HUDEP-2 (cell line): ENCODE data around the gene ZCCHC17.
"Not testable (repeated sequence)": the region's sequence is repeated elsewhere in the genome, so short reads cannot be mapped to it uniquely, and the experiment has no call there.

Experiments
- DNase-seq, 76 experiments: peaks; one replicate each; lab custom pipeline; 2025; ENCODE audit not compliant: unreplicated experiment in 76 of 76; lab: John Stamatoyannopoulos, UW

Gene ZCCHC17

GRCh38 chr1:31368611-31369107 lies 71.8 kb downstream of the ZCCHC17 start:
- peak in 68 of 76 experiments; percentile 8 to 80 (median 46) for DNase-seq

DNA sequence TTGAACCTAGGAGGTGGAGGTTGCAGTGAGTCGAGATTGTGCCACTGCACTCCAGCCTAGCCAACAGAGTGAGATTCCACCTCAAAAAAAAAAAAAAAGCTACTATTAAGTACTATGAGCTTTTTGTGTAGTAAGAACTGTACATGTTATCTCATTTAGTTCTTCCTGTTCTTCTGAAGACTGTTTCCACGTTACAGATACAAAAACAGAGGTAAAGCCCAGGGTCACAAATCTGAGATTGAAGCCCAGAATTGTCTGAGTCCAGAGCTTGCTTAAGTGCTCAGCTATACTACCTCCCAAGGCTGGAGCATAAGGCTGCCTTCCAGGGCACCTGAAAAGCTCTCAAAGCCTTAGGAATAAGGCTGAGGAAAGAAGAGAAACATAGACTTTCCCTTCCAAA lies 73.2 kb downstream of the ZCCHC17 start:
- no peak for DNase-seq

- DNase-seq: no peak
Measured at GRCh38 chr1:31370565-31370964, 73.7 kb downstream of the ZCCHC17 start.

DNA sequence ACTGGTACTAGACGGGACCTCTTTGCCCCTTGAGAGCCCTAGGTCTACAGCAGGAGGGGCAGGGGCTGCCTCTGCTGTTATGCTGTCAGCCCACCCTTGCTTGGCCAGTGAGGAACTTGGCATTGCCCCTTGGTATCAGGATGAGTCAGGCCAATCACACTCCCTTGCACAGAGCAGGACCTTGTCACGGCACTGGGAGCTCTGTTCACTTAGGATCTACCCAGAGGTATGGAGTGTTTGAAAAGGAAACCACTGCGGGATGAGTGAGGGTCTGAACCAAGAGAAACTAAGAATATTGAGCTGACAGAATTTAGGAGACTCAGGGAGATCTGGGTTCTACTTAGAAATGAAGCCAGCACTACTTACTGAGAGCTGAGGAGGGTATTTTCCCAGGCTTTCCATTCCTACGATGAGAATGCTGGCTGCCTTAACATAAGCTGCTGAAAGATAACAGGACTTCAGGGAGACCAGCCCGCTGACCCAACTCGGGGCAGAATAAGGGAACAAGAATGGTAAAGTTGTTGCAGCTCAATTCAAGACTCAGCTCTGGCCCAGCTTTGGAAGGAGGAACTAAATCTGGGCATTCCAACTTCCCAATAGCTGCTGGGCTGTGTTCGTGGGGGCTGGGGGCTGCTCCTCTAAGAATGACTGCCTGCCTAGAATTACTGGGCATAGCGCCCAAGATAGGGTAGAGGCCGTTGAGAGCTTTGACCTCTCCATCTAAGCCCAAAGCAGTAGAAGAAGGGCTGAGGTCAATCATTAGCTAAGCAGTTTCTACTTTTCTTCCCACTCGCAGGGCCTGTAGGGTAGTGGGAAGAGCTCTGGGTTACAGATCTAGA lies 74.5 kb downstream of the ZCCHC17 start:
- DNase-seq: no peak

- DNase-seq: no peak
Measured at GRCh38 chr1:31372051-31372450, 75.2 kb downstream of the ZCCHC17 start.

- no peak for DNase-seq
Measured at GRCh38 chr1:31372751-31373055, 75.9 kb downstream of the ZCCHC17 start.

- DNase-seq: peak in 9 of 76 experiments; percentile 2 to 39 (median 15)
Measured at GRCh38 chr1:31373056-31373896, 76.4 kb downstream of the ZCCHC17 start, which contains the start of gene FABP3. TSS of gene FABP3 (minus strand) at chr1:31373076. CDS start at chr1:31373014, 62 bp downstream.

- DNase-seq: no peak
Measured at GRCh38 chr1:31373897-31374486, 77.2 kb downstream of the ZCCHC17 start.

DNA sequence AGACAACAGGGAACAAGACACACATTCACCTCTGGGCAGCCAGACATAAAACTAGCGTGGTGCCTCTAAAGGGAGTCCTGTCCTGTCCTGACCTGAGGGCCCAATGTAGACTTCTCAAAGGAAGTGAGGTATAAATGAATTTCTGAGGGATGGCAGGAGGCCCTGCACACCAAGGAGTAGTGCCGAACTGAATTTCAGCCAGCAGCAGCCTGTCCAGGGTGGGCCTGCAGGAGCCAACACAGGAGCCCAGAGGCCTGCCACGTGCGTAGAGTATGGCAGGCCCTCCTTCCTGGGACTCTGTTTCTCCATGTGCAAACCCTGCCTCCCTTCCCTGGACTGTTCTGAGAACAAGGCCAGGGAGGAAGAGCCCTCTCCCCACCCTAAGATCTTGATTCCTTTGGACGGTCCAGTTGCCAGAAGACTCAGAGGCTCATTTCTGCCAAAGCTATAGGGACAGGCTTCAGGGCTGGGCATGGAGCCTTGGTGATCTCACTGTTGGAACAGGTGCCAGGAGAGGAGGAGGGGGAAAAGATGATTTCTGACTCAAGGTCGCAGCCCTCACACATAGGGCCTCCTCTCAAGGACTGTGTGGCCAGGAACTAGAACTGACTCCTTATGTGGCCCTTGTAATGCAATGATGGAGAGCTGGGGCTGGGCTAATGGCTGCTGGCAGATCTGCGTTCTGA lies 77.8 kb downstream of the ZCCHC17 start:
- DNase-seq: no peak

DNA sequence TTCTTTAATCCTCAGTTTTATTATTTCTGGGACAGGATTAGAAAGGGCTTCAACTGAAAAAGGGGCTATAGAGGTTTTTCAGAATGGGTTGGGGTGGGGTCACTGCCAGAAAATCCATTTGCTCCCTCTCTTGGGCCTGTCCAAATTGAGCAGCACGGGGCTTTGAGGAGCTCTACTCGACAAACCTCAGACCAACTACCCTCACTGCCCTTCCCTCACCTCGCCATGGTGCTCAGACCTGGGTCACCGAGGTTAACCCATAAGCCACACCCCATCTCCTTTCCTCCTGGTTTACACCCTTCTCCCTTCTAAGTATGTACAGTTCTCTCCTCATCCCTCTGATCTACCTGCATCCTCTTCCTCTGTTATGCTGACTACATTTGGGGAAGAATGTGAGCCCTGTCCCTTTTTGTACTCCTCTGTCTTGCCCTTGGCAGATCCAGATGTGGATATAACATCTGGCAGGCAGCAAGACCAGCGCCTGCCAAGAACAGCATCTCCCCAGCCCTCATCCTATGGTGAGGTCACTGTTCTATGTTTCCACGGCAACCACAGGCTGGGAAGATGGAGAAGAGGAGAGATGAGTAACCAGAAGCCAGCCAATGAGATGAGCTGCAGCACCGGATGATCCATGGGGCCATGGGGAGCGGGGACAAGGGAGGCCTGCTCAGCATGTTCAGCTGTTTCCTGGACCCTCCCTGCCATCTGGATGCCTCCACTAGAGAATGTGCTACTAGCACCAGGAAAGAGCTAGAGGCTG lies 79.7 kb downstream of the ZCCHC17 start:
- DNase-seq: no peak

DNA sequence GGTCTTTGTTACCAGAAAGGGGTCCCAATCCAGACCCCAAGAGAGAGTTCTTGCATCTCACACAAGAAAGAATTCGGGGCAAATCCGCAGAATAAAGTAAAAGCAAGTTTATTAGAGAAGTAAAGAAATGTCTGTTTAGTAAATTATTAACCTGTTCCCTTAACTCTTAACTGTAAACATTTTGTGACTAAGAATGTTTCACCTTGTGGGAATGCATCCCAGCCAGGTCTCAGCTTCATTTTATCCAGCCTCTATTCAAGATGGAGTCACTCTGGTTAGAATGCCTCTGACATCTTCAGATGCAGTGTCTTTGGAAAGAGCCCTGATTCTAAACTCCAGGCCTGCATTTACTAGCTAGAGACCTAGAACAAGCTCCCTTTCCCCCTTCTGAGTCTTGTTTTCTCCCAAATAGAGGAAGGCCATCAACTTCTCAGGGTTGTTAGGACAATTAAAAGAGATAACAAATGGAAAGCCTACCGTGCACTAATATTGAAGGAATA lies 80.6 kb downstream of the ZCCHC17 start:
- DNase-seq: no peak

- DNase-seq: no peak
Measured at GRCh38 chr1:31378001-31378400, 81.2 kb downstream of the ZCCHC17 start.

DNA sequence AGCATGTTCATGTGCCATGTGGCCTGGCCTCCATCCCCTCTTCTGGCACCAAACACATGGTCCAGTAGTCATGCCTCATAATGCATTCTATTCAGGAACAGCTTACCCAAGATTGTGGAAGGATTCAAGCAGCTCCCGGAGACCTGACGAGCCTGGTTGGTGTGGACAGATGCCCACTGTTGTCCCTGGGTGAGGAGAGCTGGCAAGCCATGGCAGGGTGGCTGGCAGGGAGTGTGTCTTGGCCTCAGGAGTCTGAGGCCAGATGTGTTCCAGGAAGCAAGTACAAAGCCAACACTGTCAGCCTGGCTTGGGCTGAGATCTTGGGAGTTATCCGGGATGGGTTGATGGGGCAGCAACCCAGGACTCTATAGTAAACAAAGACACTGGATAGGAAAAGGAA lies 83.3 kb downstream of the ZCCHC17 start:
- no peak for DNase-seq

DNA sequence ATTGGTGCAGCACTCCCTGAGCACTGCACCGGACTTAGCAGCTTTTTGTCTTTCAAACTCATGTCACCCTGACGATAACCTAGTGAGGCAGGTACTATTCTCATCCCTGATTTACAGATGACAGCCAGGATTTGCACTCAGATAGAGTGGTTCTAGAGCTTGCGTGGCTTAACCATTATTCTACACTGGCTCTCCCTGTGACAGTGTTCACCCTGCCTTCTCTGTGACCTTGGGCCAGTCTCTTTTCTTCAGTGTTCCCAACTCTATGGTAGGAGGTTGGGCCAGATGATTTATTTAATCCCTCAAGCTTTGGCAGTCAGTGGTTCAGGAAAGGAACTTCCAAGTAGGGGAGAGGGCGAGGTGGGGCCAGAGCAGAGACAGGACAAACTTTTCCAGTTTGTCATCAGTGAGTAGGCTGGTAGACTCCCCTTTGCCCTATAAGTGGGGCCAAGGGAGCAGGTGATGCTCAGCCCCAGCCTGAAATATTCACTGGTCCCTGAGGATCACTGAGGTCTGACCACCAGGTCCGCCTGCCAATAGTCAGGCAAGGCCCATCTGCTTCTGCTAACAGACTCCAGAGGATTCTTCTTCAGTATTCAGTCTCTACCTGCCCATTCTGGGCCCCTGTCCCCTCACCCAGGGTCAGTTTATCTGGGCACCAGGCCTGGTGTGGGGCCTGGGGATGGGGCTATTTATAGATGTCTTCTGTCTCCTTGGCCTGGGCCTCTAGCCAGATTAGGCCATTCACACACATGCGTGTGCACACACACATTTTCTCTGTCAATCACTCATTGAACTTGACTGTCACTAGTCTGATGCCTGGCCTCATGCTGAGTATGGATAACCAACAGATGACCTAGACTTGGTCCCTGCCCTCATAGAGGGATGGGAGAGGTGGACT lies 84.8 kb downstream of the ZCCHC17 start:
- no peak for DNase-seq

GRCh38 chr1:31382379-31382989 lies 85.7 kb downstream of the ZCCHC17 start:
- no peak for DNase-seq

DNA sequence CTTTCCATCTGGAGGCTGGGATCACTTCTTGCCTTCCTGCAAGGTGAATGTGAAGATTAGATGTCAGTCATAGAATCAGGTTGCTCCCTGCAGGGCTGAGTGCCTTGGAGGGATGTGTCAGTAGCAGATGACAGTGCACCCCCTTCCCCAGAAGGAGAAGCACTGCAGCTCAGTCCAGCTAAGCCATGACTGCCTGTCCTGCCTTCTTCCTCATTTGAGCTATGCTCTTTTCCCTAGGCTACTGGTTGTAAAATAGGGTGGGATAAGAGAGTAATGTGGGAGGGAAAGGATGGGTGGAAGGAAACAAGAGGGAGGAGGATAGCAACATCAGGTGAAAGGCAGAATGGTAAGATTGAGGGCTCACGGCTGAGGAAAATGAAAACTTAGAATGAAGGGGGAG lies 87.1 kb downstream of the ZCCHC17 start:
- no peak for DNase-seq

DNA sequence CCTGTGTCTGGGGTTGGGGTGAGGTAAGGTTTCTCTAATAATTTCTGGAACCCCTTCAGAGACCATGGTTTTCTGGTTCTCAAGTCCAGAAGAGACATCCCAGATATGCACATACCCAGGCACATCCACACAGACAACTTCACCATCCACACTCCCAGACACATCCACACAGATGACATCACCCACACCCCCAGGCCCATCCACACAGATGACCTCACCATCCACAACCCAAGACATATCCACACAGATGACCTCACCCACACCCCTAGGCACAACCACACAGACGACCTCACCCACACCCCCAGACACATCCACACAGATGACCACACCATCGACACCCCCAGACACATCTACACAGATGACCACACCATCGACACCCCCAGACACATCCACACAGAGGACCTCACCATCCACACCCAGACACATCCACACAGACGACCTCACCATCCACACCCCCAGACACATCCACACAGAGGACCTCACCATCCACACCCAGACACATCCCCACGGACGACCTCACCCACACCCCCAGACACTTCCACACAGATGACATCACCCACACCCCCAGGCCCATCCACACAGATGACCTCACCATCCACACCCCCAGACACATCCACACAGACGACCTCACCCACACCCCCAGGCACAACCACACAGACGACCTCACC lies 89.9 kb downstream of the ZCCHC17 start:
- DNase-seq: not testable (repeated sequence)

DNA sequence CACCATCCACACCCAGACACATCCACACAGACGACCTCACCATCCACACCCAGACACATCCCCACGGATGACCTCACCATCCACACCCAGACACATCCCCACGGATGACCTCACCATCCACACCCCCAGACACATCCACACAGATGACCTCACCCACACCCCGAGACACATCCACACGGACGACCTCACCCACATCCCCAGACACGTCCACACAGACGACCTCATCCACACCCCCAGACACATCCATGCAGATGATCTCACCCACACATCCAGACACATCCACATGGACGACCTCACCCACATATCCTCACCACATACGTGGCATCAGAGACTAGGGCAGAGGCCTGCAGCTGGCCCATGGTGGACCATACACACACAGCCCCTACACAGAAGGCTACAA lies 90.8 kb downstream of the ZCCHC17 start:
- no peak for DNase-seq
